GM23338 (cell line): ENCODE measurements around the gene TYRP1.

Experiments used
- CREB1 ChIP-seq: fragments of 250-450 bp; sonication (Bioruptor Pico); IDR thresholded peaks from 2 replicates; pipeline ENCODE4 v1.5.0; 2020; ENCODE audit warnings: low read depth, mild to moderate bottlenecking, moderate library complexity
- EZH2 ChIP-seq: fragments of 200-600 bp; sonication (generic); IDR thresholded peaks from one replicate; pipeline ENCODE4 v1.8.0; 2017; ENCODE audit warnings: antibody characterized with exemption, mild to moderate bottlenecking, low read depth; ENCODE audit not compliant: unreplicated experiment
- EZH2phosphoT487 ChIP-seq: fragments of 200-600 bp; sonication (generic); IDR thresholded peaks from one replicate; pipeline ENCODE4 v1.8.1; 2018; ENCODE audit warnings: antibody characterized with exemption; ENCODE audit not compliant: unreplicated experiment
- POLR2AphosphoS5 ChIP-seq: IDR thresholded peaks from 2 replicates; pipeline ENCODE4 v1.6.1; 2016; ENCODE audit warnings: antibody characterized with exemption, low read depth
- TF ChIP-seq, protein P1 (sequence below), 2 experiments: fragments of 200-600 bp in 1 of 2; sonication (generic) in 1 of 2; conservative IDR thresholded peaks; 2 replicates each; pipeline versions ENCODE4 v1.5.1 to v1.6.1; 2016 to 2017; ENCODE audit warnings: antibody characterized with exemption in 2 of 2, low read depth in 2 of 2, mild to moderate bottlenecking in 2 of 2, moderate library complexity in 1 of 2
- TF ChIP-seq, protein P2 (sequence below): IDR thresholded peaks from one replicate; pipeline ENCODE4 v1.6.1; 2018; ENCODE audit warnings: antibody characterized with exemption; ENCODE audit not compliant: unreplicated experiment

GRCh38 chr9:12689233-12689632 lies 4.0 kb upstream of the TYRP1 start:
- no peak for TF ChIP-seq EZH2
- TF ChIP-seq, protein P1, sequence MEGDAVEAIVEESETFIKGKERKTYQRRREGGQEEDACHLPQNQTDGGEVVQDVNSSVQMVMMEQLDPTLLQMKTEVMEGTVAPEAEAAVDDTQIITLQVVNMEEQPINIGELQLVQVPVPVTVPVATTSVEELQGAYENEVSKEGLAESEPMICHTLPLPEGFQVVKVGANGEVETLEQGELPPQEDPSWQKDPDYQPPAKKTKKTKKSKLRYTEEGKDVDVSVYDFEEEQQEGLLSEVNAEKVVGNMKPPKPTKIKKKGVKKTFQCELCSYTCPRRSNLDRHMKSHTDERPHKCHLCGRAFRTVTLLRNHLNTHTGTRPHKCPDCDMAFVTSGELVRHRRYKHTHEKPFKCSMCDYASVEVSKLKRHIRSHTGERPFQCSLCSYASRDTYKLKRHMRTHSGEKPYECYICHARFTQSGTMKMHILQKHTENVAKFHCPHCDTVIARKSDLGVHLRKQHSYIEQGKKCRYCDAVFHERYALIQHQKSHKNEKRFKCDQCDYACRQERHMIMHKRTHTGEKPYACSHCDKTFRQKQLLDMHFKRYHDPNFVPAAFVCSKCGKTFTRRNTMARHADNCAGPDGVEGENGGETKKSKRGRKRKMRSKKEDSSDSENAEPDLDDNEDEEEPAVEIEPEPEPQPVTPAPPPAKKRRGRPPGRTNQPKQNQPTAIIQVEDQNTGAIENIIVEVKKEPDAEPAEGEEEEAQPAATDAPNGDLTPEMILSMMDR (conservative IDR thresholded peaks at IDR 0.05; ENCODE audit: low read depth in 2 of 2) = no peak
- no peak for TF ChIP-seq EZH2phosphoT487
- no peak for TF ChIP-seq POLR2AphosphoS5
- no peak for TF ChIP-seq CREB1 (CRISPR knock-in tag)
- TF ChIP-seq, protein P2, sequence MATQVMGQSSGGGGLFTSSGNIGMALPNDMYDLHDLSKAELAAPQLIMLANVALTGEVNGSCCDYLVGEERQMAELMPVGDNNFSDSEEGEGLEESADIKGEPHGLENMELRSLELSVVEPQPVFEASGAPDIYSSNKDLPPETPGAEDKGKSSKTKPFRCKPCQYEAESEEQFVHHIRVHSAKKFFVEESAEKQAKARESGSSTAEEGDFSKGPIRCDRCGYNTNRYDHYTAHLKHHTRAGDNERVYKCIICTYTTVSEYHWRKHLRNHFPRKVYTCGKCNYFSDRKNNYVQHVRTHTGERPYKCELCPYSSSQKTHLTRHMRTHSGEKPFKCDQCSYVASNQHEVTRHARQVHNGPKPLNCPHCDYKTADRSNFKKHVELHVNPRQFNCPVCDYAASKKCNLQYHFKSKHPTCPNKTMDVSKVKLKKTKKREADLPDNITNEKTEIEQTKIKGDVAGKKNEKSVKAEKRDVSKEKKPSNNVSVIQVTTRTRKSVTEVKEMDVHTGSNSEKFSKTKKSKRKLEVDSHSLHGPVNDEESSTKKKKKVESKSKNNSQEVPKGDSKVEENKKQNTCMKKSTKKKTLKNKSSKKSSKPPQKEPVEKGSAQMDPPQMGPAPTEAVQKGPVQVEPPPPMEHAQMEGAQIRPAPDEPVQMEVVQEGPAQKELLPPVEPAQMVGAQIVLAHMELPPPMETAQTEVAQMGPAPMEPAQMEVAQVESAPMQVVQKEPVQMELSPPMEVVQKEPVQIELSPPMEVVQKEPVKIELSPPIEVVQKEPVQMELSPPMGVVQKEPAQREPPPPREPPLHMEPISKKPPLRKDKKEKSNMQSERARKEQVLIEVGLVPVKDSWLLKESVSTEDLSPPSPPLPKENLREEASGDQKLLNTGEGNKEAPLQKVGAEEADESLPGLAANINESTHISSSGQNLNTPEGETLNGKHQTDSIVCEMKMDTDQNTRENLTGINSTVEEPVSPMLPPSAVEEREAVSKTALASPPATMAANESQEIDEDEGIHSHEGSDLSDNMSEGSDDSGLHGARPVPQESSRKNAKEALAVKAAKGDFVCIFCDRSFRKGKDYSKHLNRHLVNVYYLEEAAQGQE = no peak
